ENCODE measurements around the gene BICRA. TPM values are rescaled to one million over a fixed set of nuclear protein-coding genes. Genes with fewer than 3 reads are reported as not detected.
A peak's percentile ranks its signal among the peaks of the same experiment; 100 is the strongest.

BICRA gene
- polyA plus RNA-seq, 1 of the 3 experiments (the other 2 are of a cell fraction), result 1.4 TPM

- WGBS (ENCODE audit: low lambda C conversion rate), result 90% methylated on average over 6 of the region's 6 CpGs
- Histone ChIP-seq H3K9me3 (no peaks in the 10 kb centered on the region), H3K36me3 (replicated peaks in 1 of 2; ENCODE audit: control insufficient read depth in 1 of 2, insufficient read depth in 2 of 2, low read length in 1 of 2) (peaks cover 5 to 14% of the 10 kb centered on the region in 2 experiments), H3K27me3 (ENCODE audit: insufficient read depth) (no peaks in the 10 kb centered on the region), H3K9me2 (no peaks in the 10 kb centered on the region), H3K4me2 (no peak overlapping the region), H3K4me3 (ENCODE audit: low read depth in 2 of 2, low read length in 1 of 2) (no peak overlapping the region), H2AFZ (ENCODE audit: low read depth) (no peak overlapping the region), H3K27ac (ENCODE audit: low read depth in 2 of 2, low read length in 1 of 2) (no peak overlapping the region), H4K20me1 (ENCODE audit: insufficient read depth) (peaks cover 6% of the 10 kb centered on the region; the same call in 1 of the 2 replicates), H3K4me1 (ENCODE audit: control insufficient read depth in 1 of 2, insufficient read depth in 2 of 2, low read depth in 1 of 2, low read length in 1 of 2) (no peaks in the 10 kb centered on the region), H3K9ac (no peak overlapping the region), H3K79me2 (ENCODE audit: insufficient read depth) (peaks cover 5% of the 10 kb centered on the region; the same call in 1 of the 2 replicates), H3F3A (replicated peaks; ENCODE audit: insufficient read depth) (no peaks in the 10 kb centered on the region)
- DNase-seq, result no peak
- ChIA-PET CTCF (interaction anchor here (1.2 kb wide), 1 partner anchor 26 kb away, joined by 4 read pairs; no protein-coding TSS in a partner anchor), POLR2A (no interaction called here)
- no peak for TF ChIP-seq PBX3 (IDR thresholded peaks at IDR 0.05)
- no peak for TF ChIP-seq FOSL2 (IDR thresholded peaks at IDR 0.05; ENCODE audit: borderline replicate concordance, low read depth)
- no peak for TF ChIP-seq POLR2AphosphoS5 (IDR thresholded peaks at IDR 0.05; ENCODE audit: low read depth, low read length)
- no peak for TF ChIP-seq TAF1 (IDR thresholded peaks at IDR 0.05; ENCODE audit: borderline replicate concordance, low read depth, low read length)
These were observed 72.5 kb downstream of the BICRA start for GRCh38 chr19:47681388-47681787.

GRCh38 chr19:47681936-47682335, 73.0 kb downstream of the BICRA start:
- Histone ChIP-seq H3K27me3 (ENCODE audit: insufficient read depth) (no peaks in the 10 kb centered on the region), H3K79me2 (ENCODE audit: insufficient read depth) (peaks cover 5% of the 10 kb centered on the region; the same call in 1 of the 2 replicates), H3K4me2 (no peak overlapping the region), H3K9me3 (no peaks in the 10 kb centered on the region), H3K4me3 (ENCODE audit: low read depth in 2 of 2, low read length in 1 of 2) (no peak overlapping the region), H2AFZ (ENCODE audit: low read depth) (no peak overlapping the region), H3K9me2 (no peaks in the 10 kb centered on the region), H3K36me3 (replicated peaks in 1 of 2; ENCODE audit: control insufficient read depth in 1 of 2, insufficient read depth in 2 of 2, low read length in 1 of 2) (peaks cover 8 to 14% of the 10 kb centered on the region in 2 experiments), H3K9ac (no peak overlapping the region), H3F3A (replicated peaks; ENCODE audit: insufficient read depth) (no peaks in the 10 kb centered on the region), H3K4me1 (ENCODE audit: control insufficient read depth in 1 of 2, insufficient read depth in 2 of 2, low read depth in 1 of 2, low read length in 1 of 2) (no peaks in the 10 kb centered on the region), H3K27ac (ENCODE audit: low read depth in 2 of 2, low read length in 1 of 2) (no peak overlapping the region), H4K20me1 (ENCODE audit: insufficient read depth) (peaks cover 6% of the 10 kb centered on the region; the same call in 1 of the 2 replicates)
- DNase-seq, result peak; percentile 24
- ChIA-PET CTCF (interaction anchor here (1.2 kb wide), 1 partner anchor 25 kb away, joined by 4 read pairs; no protein-coding TSS in a partner anchor), POLR2A (no interaction called here)
- 98% methylated on average over 18 of the region's 23 CpGs for WGBS (ENCODE audit: low lambda C conversion rate)
- TF ChIP-seq FOSL2 (IDR thresholded peaks at IDR 0.05; ENCODE audit: borderline replicate concordance, low read depth) (no peak), RAD21 (IDR thresholded peaks at IDR 0.05; ENCODE audit: low read length) (no peak), TCF12 (IDR thresholded peaks at IDR 0.05) (no peak), SIN3A (IDR thresholded peaks at IDR 0.05; ENCODE audit: borderline replicate concordance, low read depth, low read length) (no peak), FOXJ3 (CRISPR knock-in tag; IDR thresholded peaks at IDR 0.05) (no peak), NRF1 (IDR thresholded peaks at IDR 0.05; ENCODE audit: low read depth, low read length) (no peak), ZBTB33 (IDR thresholded peaks at IDR 0.05; ENCODE audit: borderline replicate concordance, low read depth) (no peak)

Data from SK-N-SH (cell line).